Stimulated activated naive CD8-positive, alpha-beta T cell treated with anti-CD3 and anti-CD28 coated beads, Interleukin-15, Interleukin-2, amounts not matched to agents 100 ng/mL and 50 ng/mL, for 24 hours (primary cell): Measurements from ENCODE around the gene VAMP1.
A peak's percentile ranks its signal among the peaks of the same experiment; 100 is the strongest.

Experiments
- H3K27ac Mint-ChIP-seq: one replicate; pipeline ENCODE4 v1.8.0; 2021; ENCODE audit warnings: mild to moderate bottlenecking, mixed read lengths
- H3K27me3 Mint-ChIP-seq: one replicate; pipeline ENCODE4 v1.8.0; 2021; ENCODE audit warnings: mixed read lengths
- H3K36me3 Mint-ChIP-seq: one replicate; pipeline ENCODE4 v1.8.0; 2021; ENCODE audit warnings: low read depth, mixed read lengths
- H3K4me1 Mint-ChIP-seq: one replicate; pipeline ENCODE4 v1.8.0; 2021; ENCODE audit warnings: low read depth, mixed read lengths
- H3K4me3 Mint-ChIP-seq: one replicate; pipeline ENCODE4 v1.8.0; 2021; ENCODE audit warnings: mild to moderate bottlenecking, mixed read lengths
- H3K9me3 Mint-ChIP-seq: one replicate; pipeline ENCODE4 v1.8.0; 2021; ENCODE audit warnings: mixed read lengths

The VAMP1 gene

DNA sequence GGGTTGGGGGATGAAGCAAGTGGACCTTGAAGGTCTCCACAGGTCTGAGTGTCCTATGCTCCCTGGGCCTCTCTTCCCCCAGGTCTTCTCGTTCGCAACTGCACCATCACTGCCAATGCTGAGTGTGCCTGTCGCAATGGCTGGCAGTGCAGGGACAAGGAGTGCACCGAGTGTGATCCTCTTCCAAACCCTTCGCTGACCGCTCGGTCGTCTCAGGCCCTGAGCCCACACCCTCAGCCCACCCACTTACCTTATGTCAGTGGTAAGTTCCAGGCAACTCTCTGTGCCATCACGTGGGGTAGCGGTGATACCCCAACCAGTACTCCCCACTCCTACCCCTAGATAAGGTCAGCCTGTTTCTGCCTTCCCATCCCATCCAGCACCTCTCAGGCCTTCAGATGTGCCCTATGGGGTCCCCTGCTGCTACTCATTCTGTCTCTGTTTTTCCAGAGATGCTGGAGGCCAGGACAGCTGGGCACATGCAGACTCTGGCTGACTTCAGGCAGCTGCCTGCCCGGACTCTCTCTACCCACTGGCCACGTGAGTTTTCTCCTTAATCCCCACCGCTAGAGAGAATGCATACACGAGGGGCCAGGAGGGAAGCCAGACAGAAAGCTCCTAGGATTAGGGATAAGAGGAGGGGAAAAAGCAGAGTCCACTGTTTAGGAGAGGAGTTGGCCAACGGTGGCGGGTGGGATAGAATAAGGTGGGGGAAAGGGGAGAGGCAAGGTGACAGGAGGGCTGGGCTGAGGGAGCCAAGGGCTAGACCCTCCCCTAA, 20.2 kb downstream of the VAMP1 start:
- Mint-ChIP-seq H3K27ac (peak overlapping the region; percentile 99), H3K4me1 (peaks cover 83% of the 10 kb centered on the region), H3K4me3 (peak overlapping the region; percentile 97), H3K9me3 (no peaks in the 10 kb centered on the region), H3K27me3 (no peaks in the 10 kb centered on the region), H3K36me3 (peaks cover 86% of the 10 kb centered on the region)

DNA sequence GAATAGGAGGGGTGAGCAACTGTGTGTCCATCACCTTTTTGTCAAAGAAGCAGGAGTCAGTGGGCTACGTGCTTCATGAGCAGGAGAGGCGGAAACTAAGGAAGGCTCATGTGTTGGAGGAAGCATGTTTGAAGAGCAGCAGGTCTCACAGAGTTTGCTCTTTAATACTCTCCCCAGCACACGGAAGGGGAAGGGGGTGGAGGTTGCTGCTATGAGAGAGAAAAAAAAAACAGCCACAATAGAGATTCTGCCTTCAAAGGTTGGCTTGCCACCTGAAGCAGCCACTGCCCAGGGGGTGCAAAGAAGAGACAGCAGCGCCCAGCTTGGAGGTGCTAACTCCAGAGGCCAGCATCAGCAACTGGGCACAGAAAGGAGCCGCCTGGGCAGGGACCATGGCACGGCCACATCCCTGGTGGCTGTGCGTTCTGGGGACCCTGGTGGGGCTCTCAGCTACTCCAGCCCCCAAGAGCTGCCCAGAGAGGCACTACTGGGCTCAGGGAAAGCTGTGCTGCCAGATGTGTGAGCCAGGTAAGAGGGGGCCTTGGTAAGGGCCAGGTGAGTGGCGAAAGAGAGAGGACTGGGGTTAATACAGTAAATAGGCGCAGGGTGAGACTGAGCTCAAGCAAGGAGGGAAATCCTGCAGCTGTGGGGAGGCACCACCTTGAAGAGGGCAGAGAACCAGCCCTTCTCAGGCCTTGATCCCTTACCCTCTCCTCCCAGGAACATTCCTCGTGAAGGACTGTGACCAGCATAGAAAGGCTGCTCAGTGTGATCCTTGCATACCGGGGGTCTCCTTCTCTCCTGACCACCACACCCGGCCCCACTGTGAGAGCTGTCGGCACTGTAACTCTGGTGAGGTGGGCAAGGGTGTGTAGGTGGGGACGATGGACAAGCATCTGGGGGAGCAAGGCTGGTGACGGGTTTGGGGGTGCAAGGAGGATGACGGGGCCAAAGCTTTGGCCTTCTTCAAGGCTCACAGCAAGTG, 25.5 kb downstream of the VAMP1 start, which contains the start of gene CD27:
TSS of gene CD27 (plus strand) at position 252 of the 985 bp plus-strand sequence. CDS start at position 393, 141 bp downstream.
- no peaks in the 10 kb centered on the region for H3K27me3 Mint-ChIP-seq
- peaks cover 71% of the 10 kb centered on the region for H3K36me3 Mint-ChIP-seq
- peaks cover 81% of the 10 kb centered on the region for H3K4me1 Mint-ChIP-seq
- peak within 1 kb of the TSS; percentile 100 for H3K27ac Mint-ChIP-seq
- no peaks in the 10 kb centered on the region for H3K9me3 Mint-ChIP-seq
- peak within 1 kb of the TSS; percentile 100 for H3K4me3 Mint-ChIP-seq

DNA sequence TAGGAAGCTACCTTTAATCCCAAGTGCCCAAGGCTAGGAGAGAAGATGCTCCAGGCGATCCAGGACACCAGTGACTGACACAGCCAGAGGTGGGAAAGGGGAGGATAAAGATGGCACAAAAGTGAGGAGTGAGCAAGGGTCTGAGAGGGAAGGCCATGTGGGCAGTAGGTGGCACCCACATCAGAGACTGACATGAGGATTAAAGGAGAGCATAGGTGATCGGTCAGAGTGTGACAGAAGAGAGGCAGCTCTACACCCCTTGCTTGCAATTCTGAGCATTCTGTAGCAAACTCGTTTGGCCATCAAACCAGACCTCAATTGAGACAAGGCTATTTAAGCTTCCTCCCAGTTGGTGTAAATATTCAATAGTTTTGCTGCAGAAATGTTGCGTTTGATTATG, 26.4 kb downstream of the VAMP1 start:
- Mint-ChIP-seq H3K27ac (peak overlapping the region; percentile 100), H3K4me1 (peaks cover 88% of the 10 kb centered on the region), H3K36me3 (peaks cover 68% of the 10 kb centered on the region), H3K9me3 (no peaks in the 10 kb centered on the region), H3K4me3 (peak overlapping the region; percentile 100), H3K27me3 (no peaks in the 10 kb centered on the region)

DNA sequence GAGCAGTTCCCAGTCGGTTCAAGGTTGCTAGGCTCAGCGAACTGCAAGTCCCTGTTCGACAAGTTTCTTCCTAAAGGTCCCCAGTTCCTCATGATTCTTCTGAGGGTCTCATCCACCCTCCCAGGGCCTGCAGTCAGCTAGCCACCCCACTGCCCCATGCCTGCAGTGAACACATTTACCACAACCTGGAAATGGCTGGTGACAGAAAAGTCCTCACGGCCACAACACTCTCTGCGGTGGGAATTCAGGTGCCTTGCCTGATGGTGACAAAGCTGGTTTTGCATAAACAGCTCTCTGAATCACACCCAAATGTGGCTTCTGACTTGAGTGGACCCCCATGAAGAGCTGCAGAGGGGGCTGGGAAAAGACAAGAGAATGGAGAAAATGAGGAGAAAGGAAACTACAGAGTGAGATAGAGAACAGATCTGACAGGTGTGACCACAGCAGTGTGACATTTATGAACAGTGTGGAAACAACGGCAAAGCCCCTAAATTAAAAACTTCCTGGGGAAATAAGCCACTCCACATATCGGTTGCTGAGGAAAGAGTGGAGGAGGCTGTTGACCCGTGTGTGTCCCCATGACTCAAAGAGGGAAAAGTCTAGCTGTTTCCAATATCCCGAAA, 27.0 kb downstream of the VAMP1 start:
- Mint-ChIP-seq H3K27me3 (no peaks in the 10 kb centered on the region), H3K27ac (peak overlapping the region; percentile 100), H3K36me3 (peaks cover 68% of the 10 kb centered on the region), H3K4me3 (peak overlapping the region; percentile 100), H3K4me1 (peaks cover 94% of the 10 kb centered on the region), H3K9me3 (no peaks in the 10 kb centered on the region)

DNA sequence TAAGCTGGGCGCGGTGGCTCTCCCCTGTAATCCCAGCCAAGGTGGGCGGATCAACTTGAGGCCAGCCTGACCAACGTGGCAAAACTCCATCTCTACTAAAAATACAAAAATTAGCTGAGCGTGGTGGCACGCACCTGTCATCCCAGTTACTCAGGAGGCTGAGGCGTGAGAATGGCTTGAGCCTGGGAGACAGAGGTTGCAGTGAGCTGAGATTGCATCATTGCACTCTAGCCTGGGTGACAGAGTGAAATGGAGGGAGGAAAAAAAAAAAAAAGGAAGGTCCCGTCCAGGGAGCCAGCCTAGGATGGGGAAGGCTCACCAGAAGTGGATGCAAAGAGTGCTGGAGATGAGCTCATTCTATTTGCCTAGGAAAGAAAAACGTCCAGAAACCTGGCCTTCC, 27.6 kb downstream of the VAMP1 start:
- Mint-ChIP-seq H3K36me3 (peaks cover 63% of the 10 kb centered on the region), H3K4me1 (peaks cover 93% of the 10 kb centered on the region), H3K4me3 (peak overlapping the region; percentile 100), H3K9me3 (no peaks in the 10 kb centered on the region), H3K27ac (peak overlapping the region; percentile 100), H3K27me3 (no peaks in the 10 kb centered on the region)

DNA sequence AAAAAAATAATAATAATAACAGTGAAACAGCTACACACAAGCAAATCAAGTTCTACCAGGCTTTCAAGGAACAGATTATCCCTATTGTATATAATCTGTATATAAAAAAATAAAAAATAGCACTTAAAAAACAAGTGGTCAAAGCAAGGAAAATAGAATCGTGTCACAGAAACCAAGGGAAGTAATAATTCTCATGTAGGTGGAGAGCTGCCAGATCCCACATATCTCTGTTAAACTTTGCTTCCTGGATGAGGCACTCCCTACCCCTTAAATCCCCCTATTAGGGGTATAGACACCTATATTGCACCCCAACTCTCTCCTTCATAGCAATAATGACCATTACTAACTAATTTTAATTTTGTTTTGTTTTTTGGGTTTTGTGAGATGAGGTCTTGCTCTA, 30.1 kb downstream of the VAMP1 start:
- peak overlapping the region; percentile 100 for H3K27ac Mint-ChIP-seq
- peaks cover 90% of the 10 kb centered on the region for H3K4me1 Mint-ChIP-seq
- peaks cover 38% of the 10 kb centered on the region for H3K36me3 Mint-ChIP-seq
- no peaks in the 10 kb centered on the region for H3K9me3 Mint-ChIP-seq
- H3K4me3 Mint-ChIP-seq: no peak overlapping the region
- no peaks in the 10 kb centered on the region for H3K27me3 Mint-ChIP-seq

DNA sequence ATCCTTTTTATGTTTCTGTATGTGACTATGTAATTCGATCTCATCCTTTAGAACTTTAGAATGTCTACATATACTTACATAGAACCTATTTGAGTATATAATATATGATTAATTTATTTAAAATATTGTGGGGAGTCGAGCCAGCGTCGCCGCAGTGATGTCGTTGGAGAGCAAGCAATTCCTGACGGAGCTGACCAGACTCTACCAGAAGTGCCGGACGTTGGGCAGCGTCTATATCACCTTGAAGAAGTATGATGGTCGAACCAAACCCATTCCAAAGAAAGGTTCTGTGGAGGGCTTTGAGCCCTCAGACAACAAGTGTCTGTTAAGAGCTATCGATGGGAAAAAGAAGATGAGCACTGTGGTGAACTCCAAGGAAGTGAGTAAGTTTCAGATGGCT, 32.1 kb downstream of the VAMP1 start:
- Mint-ChIP-seq H3K9me3 (no peaks in the 10 kb centered on the region), H3K27me3 (no peaks in the 10 kb centered on the region), H3K36me3 (peaks cover 18% of the 10 kb centered on the region), H3K27ac (peak overlapping the region; percentile 82), H3K4me3 (peak overlapping the region; percentile 61), H3K4me1 (peaks cover 94% of the 10 kb centered on the region)

DNA sequence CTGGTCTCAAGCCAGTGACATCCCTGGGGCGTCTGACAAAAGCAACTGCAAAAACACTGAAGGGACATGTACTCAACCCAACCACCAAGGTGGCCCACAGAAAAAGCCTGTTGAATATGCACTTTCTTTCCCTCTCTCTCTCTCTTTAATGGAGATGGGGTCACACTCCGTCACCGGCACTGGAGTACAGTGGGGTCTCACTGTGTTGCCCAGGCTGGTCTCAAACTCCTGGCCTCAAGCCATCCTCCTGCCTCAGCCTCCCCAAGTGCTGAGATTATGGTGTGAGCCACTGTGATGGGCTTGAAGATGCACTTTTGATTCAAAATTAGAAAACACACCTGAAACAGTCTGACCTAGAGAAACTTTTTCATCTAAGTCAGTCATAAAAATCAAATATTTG, 32.9 kb downstream of the VAMP1 start:
- peaks cover 94% of the 10 kb centered on the region for H3K4me1 Mint-ChIP-seq
- H3K4me3 Mint-ChIP-seq: no peak overlapping the region
- H3K36me3 Mint-ChIP-seq: peaks cover 15% of the 10 kb centered on the region
- no peaks in the 10 kb centered on the region for H3K27me3 Mint-ChIP-seq
- peak overlapping the region; percentile 93 for H3K27ac Mint-ChIP-seq
- no peaks in the 10 kb centered on the region for H3K9me3 Mint-ChIP-seq

DNA sequence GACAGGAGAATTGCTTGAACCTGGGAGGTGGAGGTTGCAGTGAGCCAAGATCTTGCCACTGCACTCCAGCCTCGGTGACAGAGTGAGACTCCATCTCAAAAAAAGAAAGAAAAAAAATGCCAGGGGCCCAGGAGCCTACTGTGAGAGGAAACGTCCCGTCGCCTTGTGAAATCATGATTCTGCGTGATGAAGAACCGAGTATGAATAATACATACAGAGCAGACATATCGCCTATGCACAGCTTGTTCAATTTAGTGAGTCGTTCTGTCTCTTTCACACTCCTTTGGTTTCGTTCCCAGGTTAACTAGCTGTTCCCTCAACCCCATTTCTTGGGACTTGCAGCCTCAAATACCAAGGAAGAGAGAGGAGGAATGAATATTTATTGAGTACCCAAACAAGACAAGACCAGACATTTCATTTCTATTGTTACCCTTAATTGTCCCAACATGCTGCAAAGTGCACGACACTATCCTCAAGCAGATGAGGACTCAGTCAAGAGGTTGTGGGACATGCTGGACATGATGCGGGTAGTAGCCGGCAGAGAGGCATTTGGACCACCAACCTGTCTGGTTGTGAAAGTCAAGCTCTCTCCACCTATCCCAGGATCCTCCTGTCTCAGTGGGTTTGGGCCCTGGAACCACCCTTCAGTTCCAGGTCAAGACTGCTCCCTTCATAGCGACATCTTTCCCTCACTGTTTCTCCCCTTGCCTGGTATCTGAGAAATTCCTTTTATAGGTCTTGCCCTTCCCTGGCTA, 34.3 kb downstream of the VAMP1 start:
- Mint-ChIP-seq H3K9me3 (no peaks in the 10 kb centered on the region), H3K4me1 (peaks cover 90% of the 10 kb centered on the region), H3K36me3 (peaks cover 7% of the 10 kb centered on the region), H3K4me3 (peak overlapping the region; percentile 9), H3K27me3 (no peaks in the 10 kb centered on the region), H3K27ac (peak overlapping the region; percentile 98)

DNA sequence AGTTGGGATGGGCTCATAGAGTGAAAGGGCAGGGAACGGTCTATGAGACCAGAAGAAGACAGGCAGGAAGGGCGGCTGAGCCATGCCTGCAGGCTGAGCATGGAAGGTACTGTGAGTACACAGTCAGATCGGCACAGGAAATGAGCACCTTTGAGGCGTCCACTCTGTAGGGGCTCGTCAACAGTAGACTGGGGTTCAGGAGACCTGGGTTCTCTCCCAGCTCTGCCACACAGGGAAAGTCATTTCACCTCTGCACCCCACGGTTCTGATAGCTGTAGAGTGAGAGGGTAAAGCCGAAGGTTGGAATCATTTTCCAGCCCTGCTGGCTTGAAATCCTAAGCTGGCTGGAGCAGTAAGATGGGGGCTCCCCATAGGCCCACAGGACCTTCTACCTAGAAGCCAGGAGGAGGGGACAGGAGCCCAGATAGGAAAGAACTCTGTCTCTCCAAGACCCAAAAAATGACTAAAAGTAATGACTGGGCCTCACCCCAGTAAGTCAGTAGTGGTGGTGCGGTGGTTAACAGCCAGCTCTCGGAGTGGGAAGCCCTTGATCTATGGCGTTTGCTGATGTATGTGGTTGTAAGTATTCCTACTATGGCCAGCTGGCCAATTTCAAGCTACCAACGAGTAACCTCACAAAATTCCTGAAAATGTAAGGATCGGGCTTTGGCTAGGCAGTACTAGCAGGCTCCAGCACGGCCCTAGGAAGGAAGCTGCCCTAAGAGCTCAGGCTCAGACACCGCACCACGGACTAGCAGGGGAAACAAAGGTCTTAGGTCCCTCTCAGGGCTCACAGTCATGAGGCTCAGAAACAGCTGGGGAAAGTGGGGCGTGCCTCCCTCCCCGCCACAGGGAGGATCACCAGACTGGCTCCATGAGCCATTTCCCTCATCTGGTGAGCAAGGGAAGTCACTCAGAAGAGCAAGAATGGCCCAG, 36.0 kb downstream of the VAMP1 start:
- peak overlapping the region; percentile 65 for H3K4me3 Mint-ChIP-seq
- H3K36me3 Mint-ChIP-seq: no peaks in the 10 kb centered on the region
- no peaks in the 10 kb centered on the region for H3K9me3 Mint-ChIP-seq
- H3K27me3 Mint-ChIP-seq: no peaks in the 10 kb centered on the region
- H3K4me1 Mint-ChIP-seq: peaks cover 91% of the 10 kb centered on the region
- H3K27ac Mint-ChIP-seq: peak overlapping the region; percentile 98

DNA sequence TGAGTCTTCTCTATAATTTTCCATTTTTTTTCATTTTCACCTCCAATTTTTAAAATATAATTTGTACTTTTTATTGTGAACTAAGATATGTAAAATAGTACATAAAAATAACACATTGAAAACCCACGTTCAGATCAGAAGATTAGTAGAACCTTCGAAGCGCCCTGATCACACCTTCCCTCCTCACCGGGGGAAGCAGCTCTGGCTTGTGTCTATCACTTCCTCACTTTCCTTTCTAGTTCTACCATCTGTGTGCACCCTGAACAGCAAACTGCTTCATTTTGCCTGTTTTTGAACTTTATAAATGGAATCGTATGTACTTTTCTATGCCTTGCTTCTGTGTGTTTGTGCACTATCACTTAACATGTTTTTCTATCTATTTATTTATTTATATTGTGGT, 37.5 kb downstream of the VAMP1 start:
- H3K9me3 Mint-ChIP-seq: no peaks in the 10 kb centered on the region
- H3K36me3 Mint-ChIP-seq: no peaks in the 10 kb centered on the region
- no peaks in the 10 kb centered on the region for H3K27me3 Mint-ChIP-seq
- H3K27ac Mint-ChIP-seq: peak overlapping the region; percentile 83
- no peak overlapping the region for H3K4me3 Mint-ChIP-seq
- H3K4me1 Mint-ChIP-seq: peaks cover 86% of the 10 kb centered on the region

DNA sequence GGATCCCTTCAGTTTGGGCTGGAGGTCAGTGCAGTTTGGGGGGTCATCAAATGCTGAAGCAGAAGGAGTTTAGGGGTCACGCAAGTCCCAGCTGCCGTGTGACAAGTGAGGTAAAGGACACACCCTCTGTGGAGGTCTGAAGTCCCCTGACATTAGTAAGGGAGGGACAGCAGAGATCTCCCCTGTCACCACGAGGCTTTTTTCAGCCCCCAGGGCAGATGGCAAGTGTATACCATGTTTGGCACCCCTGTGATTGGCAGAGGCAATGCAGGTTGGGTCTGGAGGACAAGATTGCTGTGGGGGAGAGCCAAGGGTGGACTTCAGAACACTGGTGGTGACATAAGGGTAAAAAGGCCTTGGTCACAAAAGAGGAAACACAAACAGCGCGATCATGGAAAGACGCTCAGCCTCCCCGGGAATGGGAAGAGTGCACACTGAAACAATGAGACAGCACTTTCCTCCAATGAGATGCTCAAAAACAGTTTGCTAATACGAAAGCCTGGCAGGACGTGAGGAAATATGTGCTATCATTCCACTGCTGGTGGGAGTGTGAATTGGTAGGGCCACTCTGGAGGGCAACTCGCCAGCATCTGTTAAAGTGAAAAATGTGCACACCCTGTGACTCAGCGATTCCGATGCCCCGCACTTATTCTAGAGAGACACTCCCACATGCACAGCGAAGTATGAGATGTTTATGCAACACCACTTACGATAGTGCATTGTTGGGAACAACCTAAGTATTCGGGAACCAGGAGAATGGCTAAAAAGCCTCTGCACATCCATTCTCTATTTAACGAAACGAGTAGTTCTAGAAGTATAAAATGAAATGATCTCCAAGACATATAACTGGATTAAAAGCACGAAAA, 40.1 kb downstream of the VAMP1 start:
- H3K27ac Mint-ChIP-seq: peak overlapping the region; percentile 90
- peaks cover 90% of the 10 kb centered on the region for H3K4me1 Mint-ChIP-seq
- H3K36me3 Mint-ChIP-seq: no peaks in the 10 kb centered on the region
- no peaks in the 10 kb centered on the region for H3K27me3 Mint-ChIP-seq
- H3K9me3 Mint-ChIP-seq: no peaks in the 10 kb centered on the region
- peak overlapping the region; percentile 21 for H3K4me3 Mint-ChIP-seq

DNA sequence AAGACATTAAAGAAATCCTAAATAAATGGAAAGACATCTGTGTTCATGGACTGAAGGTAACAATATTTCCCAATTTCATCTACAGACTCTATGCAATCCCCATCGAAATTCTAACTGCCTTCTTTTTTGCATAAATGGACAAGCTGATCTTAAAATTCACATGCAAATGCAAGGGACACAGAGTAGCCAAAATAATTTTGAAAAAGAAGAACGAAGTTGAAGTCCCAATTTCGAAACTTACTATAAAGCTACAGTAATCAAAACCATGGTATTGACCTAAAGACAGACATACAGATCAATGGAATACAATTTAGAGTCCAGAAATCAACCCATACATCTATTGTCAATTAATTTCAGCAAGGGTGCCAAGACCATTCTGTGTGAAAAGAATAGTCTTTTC, 42.2 kb downstream of the VAMP1 start:
- H3K4me1 Mint-ChIP-seq: peaks cover 89% of the 10 kb centered on the region
- H3K4me3 Mint-ChIP-seq: peak overlapping the region; percentile 39
- H3K27me3 Mint-ChIP-seq: no peaks in the 10 kb centered on the region
- peak overlapping the region; percentile 98 for H3K27ac Mint-ChIP-seq
- no peaks in the 10 kb centered on the region for H3K36me3 Mint-ChIP-seq
- H3K9me3 Mint-ChIP-seq: no peaks in the 10 kb centered on the region
